ENCODE results near the gene ZNF140.

ZNF140 gene

GRCh38 chr12:133080026-133080367 lies 726 bp upstream of the ZNF140 start:
- no peaks in the 10 kb centered on the region for H3K79me2 ChIP-seq (ENCODE audit: insufficient read depth, low read length)
- peak overlapping the region; percentile 59 for H3K9ac ChIP-seq (ENCODE audit: low read length)
- peak overlapping the region; percentile 63 for H3K4me2 ChIP-seq (ENCODE audit: low read depth, low read length, poor library complexity, severe bottlenecking)
- H3K36me3 ChIP-seq (ENCODE audit: low read length), result peaks cover 30% of the 10 kb centered on the region
- H4K20me1 ChIP-seq (ENCODE audit: low read depth, low read length), result no peaks in the 10 kb centered on the region
- peak overlapping the region; percentile 83 for H2AFZ ChIP-seq (ENCODE audit: low read depth, low read length, severe bottlenecking)
- peak overlapping the region; percentile 89 for H3K27ac ChIP-seq (ENCODE audit: low read depth, low read length)
- H3K27me3 ChIP-seq (ENCODE audit: low read length), result no peaks in the 10 kb centered on the region
- peaks cover 8% of the 10 kb centered on the region for H3F3A ChIP-seq (ENCODE audit: insufficient read depth)
- peaks cover 53% of the 10 kb centered on the region; the same call in 1 of the 2 replicates for H3K9me3 ChIP-seq (ENCODE audit: insufficient read depth, low read length)
- H3K4me3 ChIP-seq (ENCODE audit: insufficient read depth, low read length, poor library complexity, severe bottlenecking), result peak overlapping the region; percentile 62
- no peaks in the 10 kb centered on the region for H3K9me2 ChIP-seq (replicated peaks; ENCODE audit: insufficient read depth, low read length)
- no peak for TF ChIP-seq CTCF (IDR thresholded peaks at IDR 0.05; ENCODE audit: insufficient read depth, low read length, poor library complexity, severe bottlenecking)
- no peak for TF ChIP-seq EZH2phosphoT487 (conservative IDR thresholded peaks at IDR 0.05; ENCODE audit: low read length)

- H3K9me2 ChIP-seq (replicated peaks; ENCODE audit: insufficient read depth, low read length), result no peaks in the 10 kb centered on the region
- peak overlapping the region; percentile 59 for H3K9ac ChIP-seq (ENCODE audit: low read length)
- peak overlapping the region; percentile 82 for H2AFZ ChIP-seq (ENCODE audit: low read depth, low read length, severe bottlenecking)
- peaks cover 42% of the 10 kb centered on the region for H3K36me3 ChIP-seq (ENCODE audit: low read length)
- no peaks in the 10 kb centered on the region for H4K20me1 ChIP-seq (ENCODE audit: low read depth, low read length)
- no peaks in the 10 kb centered on the region for H3K79me2 ChIP-seq (ENCODE audit: insufficient read depth, low read length)
- TF ChIP-seq CTCF (IDR thresholded peaks at IDR 0.05; ENCODE audit: insufficient read depth, low read length, poor library complexity, severe bottlenecking), result no peak
- TF ChIP-seq EZH2phosphoT487 (conservative IDR thresholded peaks at IDR 0.05; ENCODE audit: low read length), result no peak
- H3K4me3 ChIP-seq (ENCODE audit: insufficient read depth, low read length, poor library complexity, severe bottlenecking), result peak overlapping the region; percentile 62
- peaks cover 8% of the 10 kb centered on the region for H3F3A ChIP-seq (ENCODE audit: insufficient read depth)
- peaks cover 53% of the 10 kb centered on the region; the same call in 1 of the 2 replicates for H3K9me3 ChIP-seq (ENCODE audit: insufficient read depth, low read length)
- peak overlapping the region; percentile 89 for H3K27ac ChIP-seq (ENCODE audit: low read depth, low read length)
- no peaks in the 10 kb centered on the region for H3K27me3 ChIP-seq (ENCODE audit: low read length)
- H3K4me2 ChIP-seq (ENCODE audit: low read depth, low read length, poor library complexity, severe bottlenecking), result peak overlapping the region; percentile 63
Measured at GRCh38 chr12:133081159-133081780, 547 bp downstream of the ZNF140 start.

GRCh38 chr12:133083345-133083744 lies 2.6 kb downstream of the ZNF140 start:
- Histone ChIP-seq H2AFZ (ENCODE audit: low read depth, low read length, severe bottlenecking) (no peak overlapping the region), H3K27ac (ENCODE audit: low read depth, low read length) (no peak overlapping the region), H4K20me1 (ENCODE audit: low read depth, low read length) (no peaks in the 10 kb centered on the region), H3F3A (ENCODE audit: insufficient read depth) (peaks cover 8% of the 10 kb centered on the region), H3K36me3 (ENCODE audit: low read length) (peaks cover 59% of the 10 kb centered on the region), H3K27me3 (ENCODE audit: low read length) (no peaks in the 10 kb centered on the region), H3K4me2 (ENCODE audit: low read depth, low read length, poor library complexity, severe bottlenecking) (no peak overlapping the region), H3K9me3 (ENCODE audit: insufficient read depth, low read length) (peaks cover 48% of the 10 kb centered on the region; the same call in 1 of the 2 replicates), H3K4me3 (ENCODE audit: insufficient read depth, low read length, poor library complexity, severe bottlenecking) (no peak overlapping the region), H3K9ac (ENCODE audit: low read length) (no peak overlapping the region), H3K79me2 (ENCODE audit: insufficient read depth, low read length) (no peaks in the 10 kb centered on the region), H3K9me2 (replicated peaks; ENCODE audit: insufficient read depth, low read length) (no peaks in the 10 kb centered on the region)
- TF ChIP-seq EZH2phosphoT487 (conservative IDR thresholded peaks at IDR 0.05; ENCODE audit: low read length), result no peak
- no peak for TF ChIP-seq CTCF (IDR thresholded peaks at IDR 0.05; ENCODE audit: insufficient read depth, low read length, poor library complexity, severe bottlenecking)
